ENCODE data around the gene ANKRD63. TPM values are rescaled to one million over a fixed set of nuclear protein-coding genes. Genes with fewer than 3 reads are reported as not detected.
A peak's percentile ranks its signal among the peaks of the same experiment; 100 is the strongest.

ANKRD63 gene
- total RNA-seq, 1 experiment from 2014 or later, result 1.2 TPM

DNA sequence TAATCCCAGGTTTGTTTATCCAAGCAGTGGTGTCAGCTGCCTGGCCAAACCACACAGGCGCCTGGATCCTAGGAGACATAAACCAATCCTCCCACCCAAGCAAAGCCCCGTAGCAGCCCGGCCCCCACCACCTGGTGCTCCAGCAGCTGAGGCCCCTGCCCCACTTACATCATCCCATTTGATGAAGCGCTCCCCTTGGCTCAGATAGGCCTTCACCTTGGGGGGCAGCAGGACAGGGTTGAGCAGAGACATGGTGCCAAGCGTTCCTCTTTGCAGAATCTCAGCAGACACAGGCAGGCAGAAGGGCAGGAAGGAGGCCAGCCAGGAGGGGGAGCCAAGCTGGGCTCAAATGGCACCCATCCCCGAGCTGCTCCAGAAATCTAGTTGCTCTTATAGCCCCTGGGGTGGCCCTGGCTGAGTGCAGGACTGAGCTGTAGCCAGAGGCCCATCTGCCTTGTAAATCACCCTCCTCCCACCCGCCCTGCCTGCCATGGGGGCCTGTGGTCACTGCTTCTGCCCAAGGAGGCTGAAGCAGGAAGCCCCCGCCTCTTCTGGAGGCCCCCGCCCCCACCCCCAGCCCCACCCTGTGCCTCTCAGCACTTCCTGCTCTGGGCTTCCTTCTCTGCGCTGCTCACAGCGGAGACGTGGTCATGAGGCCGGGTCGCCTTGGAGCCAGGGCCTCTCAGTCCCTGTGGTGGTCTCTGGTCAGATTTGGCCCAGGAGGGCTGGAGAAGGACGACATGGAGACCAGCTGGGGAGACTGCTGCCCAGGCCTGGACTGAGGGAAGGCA is 24.8 kb upstream of the ANKRD63 start, which contains the start of gene PLCB2:
Gene PLCB2, minus strand, starts transcription at position 515 of the 791 bp plus-strand sequence. Its CDS starts 263 bp downstream, at position 252.
- Histone ChIP-seq H3K36me3 (ENCODE audit: low read depth, low read length) (no peaks in the 10 kb centered on the region), H3K9me3 (ENCODE audit: low read length) (no peaks in the 10 kb centered on the region), H3K27ac (ENCODE audit: low read length) (no peak within 1 kb of the TSS), H2AFZ (ENCODE audit: low read length) (no peak within 1 kb of the TSS), H3K9ac (ENCODE audit: low read length) (no peak within 1 kb of the TSS), H3K27me3 (ENCODE audit: low read length) (no peaks in the 10 kb centered on the region), H4K20me1 (ENCODE audit: low read length) (no peaks in the 10 kb centered on the region), H3K4me3 (ENCODE audit: low read length) (no peak within 1 kb of the TSS), H3K79me2 (ENCODE audit: low read length) (no peaks in the 10 kb centered on the region), H3K9me2 (replicated peaks; ENCODE audit: low read length) (no peaks in the 10 kb centered on the region), H3F3A (ENCODE audit: low read length, unreplicated experiment) (no peaks in the 10 kb centered on the region), H3K4me1 (ENCODE audit: insufficient read depth, low read length) (no peaks in the 10 kb centered on the region), H3K4me2 (ENCODE audit: low read length) (no peak within 1 kb of the TSS)
- BruUV-seq (replicated peaks), result no TSS peak
- intact Hi-C loops (cut with micrococcal nuclease), result no loop called here
- ChIA-PET CTCF (interaction anchor here (0.7 kb wide), 1 partner anchor 132 kb away, joined by 3 read pairs; no protein-coding TSS in a partner anchor), POLR2A (ENCODE audit: unreplicated experiment) (no interaction called here)
- no peak for DNase-seq
- TF ChIP-seq, protein P1, sequence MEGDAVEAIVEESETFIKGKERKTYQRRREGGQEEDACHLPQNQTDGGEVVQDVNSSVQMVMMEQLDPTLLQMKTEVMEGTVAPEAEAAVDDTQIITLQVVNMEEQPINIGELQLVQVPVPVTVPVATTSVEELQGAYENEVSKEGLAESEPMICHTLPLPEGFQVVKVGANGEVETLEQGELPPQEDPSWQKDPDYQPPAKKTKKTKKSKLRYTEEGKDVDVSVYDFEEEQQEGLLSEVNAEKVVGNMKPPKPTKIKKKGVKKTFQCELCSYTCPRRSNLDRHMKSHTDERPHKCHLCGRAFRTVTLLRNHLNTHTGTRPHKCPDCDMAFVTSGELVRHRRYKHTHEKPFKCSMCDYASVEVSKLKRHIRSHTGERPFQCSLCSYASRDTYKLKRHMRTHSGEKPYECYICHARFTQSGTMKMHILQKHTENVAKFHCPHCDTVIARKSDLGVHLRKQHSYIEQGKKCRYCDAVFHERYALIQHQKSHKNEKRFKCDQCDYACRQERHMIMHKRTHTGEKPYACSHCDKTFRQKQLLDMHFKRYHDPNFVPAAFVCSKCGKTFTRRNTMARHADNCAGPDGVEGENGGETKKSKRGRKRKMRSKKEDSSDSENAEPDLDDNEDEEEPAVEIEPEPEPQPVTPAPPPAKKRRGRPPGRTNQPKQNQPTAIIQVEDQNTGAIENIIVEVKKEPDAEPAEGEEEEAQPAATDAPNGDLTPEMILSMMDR (conservative IDR thresholded peaks at IDR 0.05; ENCODE audit: low read depth, low read length), result peak; percentile 45
- TF ChIP-seq EZH2phosphoT487 (IDR thresholded peaks at IDR 0.05; ENCODE audit: borderline replicate concordance, low read length), result no peak
- ATAC-seq, result peak; percentile 42; the same call in 1 of the 2 replicates

DNA sequence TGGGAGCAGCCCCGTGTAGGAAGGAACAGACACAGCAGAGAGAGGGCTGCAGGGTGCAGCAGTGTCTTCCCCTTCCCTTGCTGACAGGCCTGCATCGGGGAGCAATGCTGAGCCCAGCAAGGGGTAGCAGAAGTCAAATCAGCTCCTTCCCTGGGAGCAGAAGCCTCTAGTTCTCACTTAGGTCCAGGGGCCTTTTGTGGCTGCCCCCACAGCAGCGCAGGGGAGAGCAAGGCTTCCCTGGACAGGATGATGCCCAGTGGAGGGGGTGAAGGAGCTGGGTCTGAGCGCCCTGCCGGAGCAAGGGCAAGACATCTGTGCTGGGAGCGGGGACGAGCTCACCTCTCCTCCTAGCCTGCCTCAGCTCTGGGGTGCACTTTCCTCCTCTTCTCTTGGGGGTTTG is 24.0 kb upstream of the ANKRD63 start:
- Histone ChIP-seq H3K4me2 (ENCODE audit: low read length) (no peak overlapping the region), H3K9me3 (ENCODE audit: low read length) (no peaks in the 10 kb centered on the region), H3K9me2 (replicated peaks; ENCODE audit: low read length) (no peaks in the 10 kb centered on the region), H2AFZ (ENCODE audit: low read length) (no peak overlapping the region), H3K36me3 (ENCODE audit: low read depth, low read length) (no peaks in the 10 kb centered on the region), H3K4me3 (ENCODE audit: low read length) (no peak overlapping the region), H4K20me1 (ENCODE audit: low read length) (no peaks in the 10 kb centered on the region), H3K27ac (ENCODE audit: low read length) (no peak overlapping the region), H3F3A (ENCODE audit: low read length, unreplicated experiment) (no peaks in the 10 kb centered on the region), H3K4me1 (ENCODE audit: insufficient read depth, low read length) (no peaks in the 10 kb centered on the region), H3K9ac (ENCODE audit: low read length) (no peak overlapping the region), H3K27me3 (ENCODE audit: low read length) (no peaks in the 10 kb centered on the region), H3K79me2 (ENCODE audit: low read length) (no peaks in the 10 kb centered on the region)
- no TSS peak for BruUV-seq (replicated peaks)
- TF ChIP-seq, protein P1 (conservative IDR thresholded peaks at IDR 0.05; ENCODE audit: low read depth, low read length), result no peak
- TF ChIP-seq EZH2 (IDR thresholded peaks at IDR 0.05; ENCODE audit: low read length, unreplicated experiment) (no peak), EZH2phosphoT487 (IDR thresholded peaks at IDR 0.05; ENCODE audit: borderline replicate concordance, low read length) (no peak)
- ChIA-PET POLR2A (ENCODE audit: unreplicated experiment) (no interaction called here), CTCF (no interaction called here)
- no peak for ATAC-seq
- no peak for DNase-seq
- intact Hi-C loops (cut with micrococcal nuclease), result no loop called here

DNA sequence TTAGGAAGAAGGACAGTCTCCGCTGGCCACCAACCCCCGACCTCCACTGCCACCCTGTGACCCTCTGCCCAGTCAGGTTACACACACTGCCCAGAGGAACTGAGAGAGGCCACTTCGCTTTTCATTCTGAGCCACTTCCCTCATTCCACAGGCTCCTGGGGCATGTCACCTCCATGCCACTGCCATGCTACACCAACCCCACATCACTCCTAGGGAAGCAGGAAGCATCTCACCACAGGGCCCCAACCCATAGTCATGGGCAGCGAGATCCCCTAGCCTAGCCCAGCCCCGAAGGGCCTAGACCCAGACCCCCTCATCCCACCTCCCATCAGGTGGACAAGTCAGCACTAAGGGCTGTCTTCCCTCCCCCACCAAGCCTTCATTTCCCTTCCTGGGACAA is 23.5 kb upstream of the ANKRD63 start:
- H3K4me1 ChIP-seq (ENCODE audit: insufficient read depth, low read length), result no peaks in the 10 kb centered on the region
- H3K9me3 ChIP-seq (ENCODE audit: low read length), result no peaks in the 10 kb centered on the region
- H3K36me3 ChIP-seq (ENCODE audit: low read depth, low read length), result no peaks in the 10 kb centered on the region
- intact Hi-C loops (cut with micrococcal nuclease), result no loop called here
- no peak for ATAC-seq
- H3K4me2 ChIP-seq (ENCODE audit: low read length), result no peak overlapping the region
- H2AFZ ChIP-seq (ENCODE audit: low read length), result no peak overlapping the region
- H3F3A ChIP-seq (ENCODE audit: low read length, unreplicated experiment), result no peaks in the 10 kb centered on the region
- no peak for DNase-seq
- H3K9me2 ChIP-seq (replicated peaks; ENCODE audit: low read length), result no peaks in the 10 kb centered on the region
- ChIA-PET CTCF (no interaction called here), POLR2A (ENCODE audit: unreplicated experiment) (no interaction called here)
- no peaks in the 10 kb centered on the region for H3K27me3 ChIP-seq (ENCODE audit: low read length)
- no TSS peak for BruUV-seq (replicated peaks)
- no peaks in the 10 kb centered on the region for H4K20me1 ChIP-seq (ENCODE audit: low read length)
- no peaks in the 10 kb centered on the region for H3K79me2 ChIP-seq (ENCODE audit: low read length)
- H3K9ac ChIP-seq (ENCODE audit: low read length), result no peak overlapping the region
- TF ChIP-seq EZH2phosphoT487 (IDR thresholded peaks at IDR 0.05; ENCODE audit: borderline replicate concordance, low read length) (no peak), EZH2 (IDR thresholded peaks at IDR 0.05; ENCODE audit: low read length, unreplicated experiment) (no peak)
- TF ChIP-seq, protein P1 (conservative IDR thresholded peaks at IDR 0.05; ENCODE audit: low read depth, low read length), result no peak
- H3K4me3 ChIP-seq (ENCODE audit: low read length), result no peak overlapping the region
- H3K27ac ChIP-seq (ENCODE audit: low read length), result no peak overlapping the region
